ENCODE data around the gene LMX1A.

The LMX1A gene

DNA sequence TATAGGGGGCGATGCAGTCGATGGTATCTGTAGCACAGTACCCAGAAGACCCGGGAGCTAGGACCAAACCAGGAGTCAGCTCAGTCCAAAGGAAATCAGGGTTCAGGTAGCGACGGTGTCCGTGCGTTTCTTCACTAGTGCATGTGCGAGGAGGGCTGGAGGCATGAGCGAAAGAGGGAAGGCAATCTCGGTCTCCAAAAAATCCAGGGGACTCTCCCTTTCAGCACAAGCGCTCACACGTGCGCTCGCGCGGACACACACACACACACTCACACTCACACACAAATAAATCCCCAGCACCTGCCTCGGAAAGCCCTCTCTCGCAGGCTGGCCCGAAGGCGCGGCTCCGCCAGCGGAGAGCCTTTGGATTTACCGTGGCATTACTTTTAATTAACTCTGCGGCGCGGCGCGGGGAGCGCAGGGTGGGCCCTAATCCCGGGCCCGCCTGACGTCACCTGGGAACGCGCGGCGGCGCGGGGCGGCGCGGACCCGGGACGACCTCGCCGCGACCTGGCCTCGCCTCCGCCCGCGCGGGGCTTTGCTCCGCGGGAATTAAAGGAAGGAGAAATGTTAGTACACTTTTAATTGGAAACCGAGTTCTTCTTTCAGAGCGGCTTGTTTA is 121.2 kb downstream of the LMX1A start (continued):
- TF ChIP-seq, protein P1, sequence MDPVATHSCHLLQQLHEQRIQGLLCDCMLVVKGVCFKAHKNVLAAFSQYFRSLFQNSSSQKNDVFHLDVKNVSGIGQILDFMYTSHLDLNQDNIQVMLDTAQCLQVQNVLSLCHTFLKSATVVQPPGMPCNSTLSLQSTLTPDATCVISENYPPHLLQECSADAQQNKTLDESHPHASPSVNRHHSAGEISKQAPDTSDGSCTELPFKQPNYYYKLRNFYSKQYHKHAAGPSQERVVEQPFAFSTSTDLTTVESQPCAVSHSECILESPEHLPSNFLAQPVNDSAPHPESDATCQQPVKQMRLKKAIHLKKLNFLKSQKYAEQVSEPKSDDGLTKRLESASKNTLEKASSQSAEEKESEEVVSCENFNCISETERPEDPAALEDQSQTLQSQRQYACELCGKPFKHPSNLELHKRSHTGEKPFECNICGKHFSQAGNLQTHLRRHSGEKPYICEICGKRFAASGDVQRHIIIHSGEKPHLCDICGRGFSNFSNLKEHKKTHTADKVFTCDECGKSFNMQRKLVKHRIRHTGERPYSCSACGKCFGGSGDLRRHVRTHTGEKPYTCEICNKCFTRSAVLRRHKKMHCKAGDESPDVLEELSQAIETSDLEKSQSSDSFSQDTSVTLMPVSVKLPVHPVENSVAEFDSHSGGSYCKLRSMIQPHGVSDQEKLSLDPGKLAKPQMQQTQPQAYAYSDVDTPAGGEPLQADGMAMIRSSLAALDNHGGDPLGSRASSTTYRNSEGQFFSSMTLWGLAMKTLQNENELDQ (tag by site-specific recombination; IDR thresholded peaks at IDR 0.05; ENCODE audit: low read depth), result no peak
- TF ChIP-seq EGR2 (tag by site-specific recombination; IDR thresholded peaks at IDR 0.05; ENCODE audit: low read depth), result no peak
- no peak for TF ChIP-seq KLF1 (tag by site-specific recombination; IDR thresholded peaks at IDR 0.05)
- peak; percentile 95 for TF ChIP-seq ZNF335 (tag by site-specific recombination; conservative IDR thresholded peaks at IDR 0.05)
- 0 out of 2 replicates have a peak, but pooled peaks have one; percentile 25 for TF ChIP-seq ZNF24 (tag by site-specific recombination; IDR thresholded peaks at IDR 0.05)
- TF ChIP-seq PBX3 (CRISPR knock-in tag; IDR thresholded peaks at IDR 0.05), result peak; percentile 21; the same call in 1 of the 2 replicates
- no peak for TF ChIP-seq GLI4 (tag by site-specific recombination; IDR thresholded peaks at IDR 0.05)
- TF ChIP-seq MYNN (tag by site-specific recombination; IDR thresholded peaks at IDR 0.05; ENCODE audit: borderline replicate concordance), result no peak; the same call in 1 of the 2 replicates
- TF ChIP-seq ZBTB17 (tag by site-specific recombination; IDR thresholded peaks at IDR 0.05), result peak; percentile 31; the same call in 1 of the 2 replicates
- TF ChIP-seq, protein P2, sequence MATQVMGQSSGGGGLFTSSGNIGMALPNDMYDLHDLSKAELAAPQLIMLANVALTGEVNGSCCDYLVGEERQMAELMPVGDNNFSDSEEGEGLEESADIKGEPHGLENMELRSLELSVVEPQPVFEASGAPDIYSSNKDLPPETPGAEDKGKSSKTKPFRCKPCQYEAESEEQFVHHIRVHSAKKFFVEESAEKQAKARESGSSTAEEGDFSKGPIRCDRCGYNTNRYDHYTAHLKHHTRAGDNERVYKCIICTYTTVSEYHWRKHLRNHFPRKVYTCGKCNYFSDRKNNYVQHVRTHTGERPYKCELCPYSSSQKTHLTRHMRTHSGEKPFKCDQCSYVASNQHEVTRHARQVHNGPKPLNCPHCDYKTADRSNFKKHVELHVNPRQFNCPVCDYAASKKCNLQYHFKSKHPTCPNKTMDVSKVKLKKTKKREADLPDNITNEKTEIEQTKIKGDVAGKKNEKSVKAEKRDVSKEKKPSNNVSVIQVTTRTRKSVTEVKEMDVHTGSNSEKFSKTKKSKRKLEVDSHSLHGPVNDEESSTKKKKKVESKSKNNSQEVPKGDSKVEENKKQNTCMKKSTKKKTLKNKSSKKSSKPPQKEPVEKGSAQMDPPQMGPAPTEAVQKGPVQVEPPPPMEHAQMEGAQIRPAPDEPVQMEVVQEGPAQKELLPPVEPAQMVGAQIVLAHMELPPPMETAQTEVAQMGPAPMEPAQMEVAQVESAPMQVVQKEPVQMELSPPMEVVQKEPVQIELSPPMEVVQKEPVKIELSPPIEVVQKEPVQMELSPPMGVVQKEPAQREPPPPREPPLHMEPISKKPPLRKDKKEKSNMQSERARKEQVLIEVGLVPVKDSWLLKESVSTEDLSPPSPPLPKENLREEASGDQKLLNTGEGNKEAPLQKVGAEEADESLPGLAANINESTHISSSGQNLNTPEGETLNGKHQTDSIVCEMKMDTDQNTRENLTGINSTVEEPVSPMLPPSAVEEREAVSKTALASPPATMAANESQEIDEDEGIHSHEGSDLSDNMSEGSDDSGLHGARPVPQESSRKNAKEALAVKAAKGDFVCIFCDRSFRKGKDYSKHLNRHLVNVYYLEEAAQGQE (tag by site-specific recombination; IDR thresholded peaks at IDR 0.05), result no peak
- TF ChIP-seq ZXDB (tag by site-specific recombination; IDR thresholded peaks at IDR 0.05), result no peak

DNA sequence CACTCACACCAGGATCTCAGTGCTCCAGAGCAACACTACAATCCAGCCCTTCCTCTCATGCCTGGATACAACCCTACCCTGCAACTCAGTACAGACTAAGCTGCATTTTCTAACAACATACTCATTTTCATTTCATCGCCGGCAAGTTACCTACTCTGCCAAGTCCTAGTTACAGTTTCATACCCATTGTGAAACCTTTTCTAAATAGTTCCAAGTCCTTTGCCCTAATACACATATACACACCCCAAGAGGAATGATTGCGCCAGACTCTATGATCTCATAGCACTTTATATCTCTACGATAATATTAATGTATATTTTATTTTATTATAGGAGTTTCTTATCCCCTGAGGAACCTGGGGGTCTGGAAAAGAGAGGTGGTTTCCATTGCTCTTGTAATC is 122.4 kb downstream of the LMX1A start:
- no peaks in the 10 kb centered on the region for H3K4me1 ChIP-seq (ENCODE audit: control insufficient read depth, insufficient read depth, low read length)
- POLR2A ChIA-PET, result no interaction called here
- H3K9me3 ChIP-seq (ENCODE audit: control insufficient read depth, insufficient read depth, low read depth, low read length), result no peaks in the 10 kb centered on the region
- no peaks in the 10 kb centered on the region for H3K36me3 ChIP-seq (ENCODE audit: control insufficient read depth in 2 of 2, insufficient read depth in 1 of 2, low read length in 2 of 2)
- no peak overlapping the region for H3K27ac ChIP-seq (ENCODE audit: extremely low read depth, low read depth, low read length)
- H3K4me3 ChIP-seq (ENCODE audit: low read depth, low read length), result no peak overlapping the region
- CTCF ChIA-PET, result interaction anchor here (1.3 kb wide), 1 partner anchor 24 kb away, joined by 3 read pairs; no protein-coding TSS in a partner anchor
- TF ChIP-seq KLF1 (tag by site-specific recombination; IDR thresholded peaks at IDR 0.05) (no peak), ELK4 (IDR thresholded peaks at IDR 0.05; ENCODE audit: borderline replicate concordance, low read depth, low read length) (no peak), ZNF404 (tag by site-specific recombination; IDR thresholded peaks at IDR 0.05) (no peak), GLI4 (tag by site-specific recombination; IDR thresholded peaks at IDR 0.05) (no peak), ZBTB44 (tag by site-specific recombination; IDR thresholded peaks at IDR 0.05) (no peak), ZNF610 (tag by site-specific recombination; IDR thresholded peaks at IDR 0.05; ENCODE audit: borderline replicate concordance) (no peak), ZNF600 (tag by site-specific recombination; IDR thresholded peaks at IDR 0.05) (no peak), ZNF221 (tag by site-specific recombination; IDR thresholded peaks at IDR 0.05; ENCODE audit: borderline replicate concordance) (no peak), RBAK (tag by site-specific recombination; IDR thresholded peaks at IDR 0.05) (no peak), ZNF19 (tag by site-specific recombination; IDR thresholded peaks at IDR 0.05; ENCODE audit: low read depth) (no peak), ZNF426 (tag by site-specific recombination; IDR thresholded peaks at IDR 0.05) (no peak), ZNF140 (tag by site-specific recombination; IDR thresholded peaks at IDR 0.05) (no peak)
- TF ChIP-seq, protein P3, sequence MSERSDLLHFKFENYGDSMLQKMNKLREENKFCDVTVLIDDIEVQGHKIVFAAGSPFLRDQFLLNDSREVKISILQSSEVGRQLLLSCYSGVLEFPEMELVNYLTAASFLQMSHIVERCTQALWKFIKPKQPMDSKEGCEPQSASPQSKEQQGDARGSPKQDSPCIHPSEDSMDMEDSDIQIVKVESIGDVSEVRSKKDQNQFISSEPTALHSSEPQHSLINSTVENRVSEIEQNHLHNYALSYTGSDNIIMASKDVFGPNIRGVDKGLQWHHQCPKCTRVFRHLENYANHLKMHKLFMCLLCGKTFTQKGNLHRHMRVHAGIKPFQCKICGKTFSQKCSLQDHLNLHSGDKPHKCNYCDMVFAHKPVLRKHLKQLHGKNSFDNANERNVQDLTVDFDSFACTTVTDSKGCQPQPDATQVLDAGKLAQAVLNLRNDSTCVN (tag by site-specific recombination; optimal IDR thresholded peaks at IDR 0.05), result no peak
- TF ChIP-seq, protein P4, sequence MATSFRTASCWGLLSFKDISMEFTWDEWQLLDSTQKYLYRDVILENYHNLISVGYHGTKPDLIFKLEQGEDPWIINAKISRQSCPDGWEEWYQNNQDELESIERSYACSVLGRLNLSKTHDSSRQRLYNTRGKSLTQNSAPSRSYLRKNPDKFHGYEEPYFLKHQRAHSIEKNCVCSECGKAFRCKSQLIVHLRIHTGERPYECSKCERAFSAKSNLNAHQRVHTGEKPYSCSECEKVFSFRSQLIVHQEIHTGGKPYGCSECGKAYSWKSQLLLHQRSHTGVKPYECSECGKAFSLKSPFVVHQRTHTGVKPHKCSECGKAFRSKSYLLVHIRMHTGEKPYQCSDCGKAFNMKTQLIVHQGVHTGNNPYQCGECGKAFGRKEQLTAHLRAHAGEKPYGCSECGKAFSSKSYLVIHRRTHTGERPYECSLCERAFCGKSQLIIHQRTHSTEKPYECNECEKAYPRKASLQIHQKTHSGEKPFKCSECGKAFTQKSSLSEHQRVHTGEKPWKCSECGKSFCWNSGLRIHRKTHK (tag by site-specific recombination; IDR thresholded peaks at IDR 0.05), result no peak

Measured in HEK293 (cell line).